NCI-H82 treated with DMSO at 0.1 percent for 48 hours (cell line): Measurements from ENCODE around the gene MRPL9.
"Not testable (repeated sequence)": the region's sequence is repeated elsewhere in the genome, so short reads cannot be mapped to it uniquely, and the experiment has no call there.

Experiments used
- DNase-seq: peaks from one replicate; lab custom pipeline; 2025; ENCODE audit not compliant: unreplicated experiment; lab: John Stamatoyannopoulos, UW

MRPL9 gene

GRCh38 chr1:151787689-151788088 is 24.4 kb upstream of the MRPL9 start:
- DNase-seq, result no peak

- no peak for DNase-seq
These were observed 20.5 kb upstream of the MRPL9 start for GRCh38 chr1:151783796-151784195.

- no peak for DNase-seq
These were observed 19.4 kb upstream of the MRPL9 start for GRCh38 chr1:151782741-151783140.

GRCh38 chr1:151782026-151782425 is 18.7 kb upstream of the MRPL9 start:
- not testable (repeated sequence) for DNase-seq

DNA sequence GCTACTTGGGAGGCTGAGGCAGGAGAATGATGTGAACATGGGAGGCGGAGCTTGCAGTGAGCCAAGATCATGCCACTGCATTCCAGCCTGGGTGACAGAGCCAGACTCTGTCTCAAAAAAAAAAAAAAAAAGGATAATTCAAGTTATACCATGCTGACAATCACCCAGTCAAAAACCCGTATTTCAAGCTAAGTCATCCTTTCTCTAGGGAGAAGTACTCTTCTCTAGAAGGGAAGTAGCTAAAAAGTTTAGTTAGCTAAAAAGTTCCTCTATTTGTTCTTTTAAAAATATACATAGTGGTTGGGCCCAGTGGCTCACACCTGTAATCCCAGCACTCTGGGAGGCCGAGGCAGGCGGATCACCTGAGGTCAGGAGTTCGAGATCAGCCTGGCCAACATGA is 17.4 kb upstream of the MRPL9 start:
- DNase-seq, result not testable (repeated sequence)

DNA sequence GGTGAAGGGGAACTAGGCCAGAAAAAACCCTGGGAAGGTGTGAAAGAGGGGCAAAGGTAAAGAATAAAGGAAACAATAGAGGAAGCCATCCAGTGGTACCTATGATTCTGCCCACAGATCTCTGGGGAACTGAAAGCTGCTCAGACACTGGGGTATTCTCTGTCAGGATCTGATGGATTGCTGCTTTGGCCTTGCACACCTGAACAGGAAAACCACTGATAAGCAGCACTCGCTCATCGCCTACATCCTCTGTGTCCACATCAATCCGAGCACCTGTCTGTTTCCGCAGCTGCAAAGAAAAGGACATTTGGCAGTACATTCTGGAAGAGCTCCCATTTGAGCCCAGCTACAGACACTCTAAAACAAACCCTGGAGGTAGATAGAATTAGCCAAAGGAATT is 16.6 kb upstream of the MRPL9 start:
- DNase-seq, result no peak

DNA sequence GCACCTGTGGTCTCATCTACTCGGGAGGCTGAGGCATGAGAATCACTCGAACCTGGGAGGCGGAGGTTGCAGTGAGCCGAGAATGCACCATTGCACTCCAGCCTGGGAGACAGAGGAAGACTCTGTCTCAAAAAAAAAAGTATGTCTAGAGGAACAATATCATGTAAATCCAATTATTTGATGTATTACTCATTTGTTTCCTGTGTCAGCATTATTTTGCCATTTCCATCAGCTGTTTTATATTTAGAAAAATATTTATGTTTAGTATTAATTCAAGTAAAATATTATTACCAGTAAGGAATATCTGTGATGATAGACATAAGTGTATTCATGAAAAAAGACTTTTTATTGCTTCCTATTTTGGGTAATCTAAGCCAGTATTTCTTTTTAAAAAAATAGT is 14.0 kb upstream of the MRPL9 start:
- no peak for DNase-seq

GRCh38 chr1:151776665-151777062 is 13.4 kb upstream of the MRPL9 start:
- no peak for DNase-seq

- DNase-seq, result no peak
These were observed 12.8 kb upstream of the MRPL9 start for GRCh38 chr1:151775894-151776664.

GRCh38 chr1:151774256-151774922 is 11.1 kb upstream of the MRPL9 start:
- no peak for DNase-seq

DNA sequence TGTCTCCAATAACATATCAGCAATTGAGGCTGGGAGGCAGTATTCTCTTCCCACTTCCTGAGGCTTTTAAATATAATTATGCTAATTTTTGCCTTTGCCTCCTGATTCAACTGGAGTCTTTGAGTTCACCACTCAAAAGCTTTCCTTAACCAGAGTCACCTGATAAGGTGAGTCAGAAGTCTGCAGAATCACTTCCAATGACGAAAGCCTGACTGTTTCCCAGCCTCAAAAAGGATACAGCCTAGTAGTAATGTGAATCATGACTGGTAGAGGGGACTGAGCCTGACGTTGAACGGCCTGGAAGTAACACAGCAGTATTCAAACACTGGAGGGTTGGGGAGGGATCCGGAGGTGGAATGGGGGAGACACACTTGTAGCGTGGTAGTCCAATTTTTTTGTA is 10.4 kb upstream of the MRPL9 start:
- no peak for DNase-seq

- DNase-seq, result not testable (repeated sequence)
These were observed 6.0 kb upstream of the MRPL9 start for GRCh38 chr1:151769270-151769669.

DNA sequence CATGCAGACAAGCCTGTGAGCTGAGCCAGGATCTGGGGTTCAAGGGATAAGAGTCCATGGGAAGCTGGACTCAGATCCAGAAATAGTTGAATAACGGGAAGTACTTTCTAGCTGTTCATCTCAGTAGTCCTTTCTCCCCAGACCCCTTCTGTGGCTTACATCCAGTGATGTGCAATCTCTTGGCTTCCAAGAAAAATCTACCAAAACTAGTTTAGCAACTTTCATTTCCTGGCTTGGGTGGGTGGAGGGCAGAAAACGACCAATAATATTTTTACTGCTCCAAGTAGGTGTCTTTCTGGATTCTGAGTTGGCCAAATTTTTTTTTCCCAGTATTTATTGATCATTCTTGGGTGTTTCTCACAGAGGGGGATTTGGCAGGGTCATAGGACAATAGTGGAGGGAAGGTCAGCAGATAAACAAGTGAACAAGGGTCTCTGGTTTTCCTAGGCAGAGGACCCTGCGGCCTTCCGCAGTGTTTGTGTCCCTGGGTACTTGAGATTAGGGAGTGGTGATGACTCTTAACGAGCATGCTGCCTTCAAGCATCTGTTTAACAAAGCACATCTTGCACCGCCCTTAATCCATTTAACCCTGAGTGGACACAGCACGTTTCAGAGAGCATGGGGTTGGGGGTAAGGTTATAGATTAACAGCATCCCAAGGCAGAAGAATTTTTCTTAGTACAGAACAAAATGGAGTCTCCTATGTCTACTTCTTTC is 5.2 kb upstream of the MRPL9 start:
- not testable (repeated sequence) for DNase-seq

- no peak for DNase-seq
These were observed 694 bp upstream of the MRPL9 start for GRCh38 chr1:151763990-151764389.

DNA sequence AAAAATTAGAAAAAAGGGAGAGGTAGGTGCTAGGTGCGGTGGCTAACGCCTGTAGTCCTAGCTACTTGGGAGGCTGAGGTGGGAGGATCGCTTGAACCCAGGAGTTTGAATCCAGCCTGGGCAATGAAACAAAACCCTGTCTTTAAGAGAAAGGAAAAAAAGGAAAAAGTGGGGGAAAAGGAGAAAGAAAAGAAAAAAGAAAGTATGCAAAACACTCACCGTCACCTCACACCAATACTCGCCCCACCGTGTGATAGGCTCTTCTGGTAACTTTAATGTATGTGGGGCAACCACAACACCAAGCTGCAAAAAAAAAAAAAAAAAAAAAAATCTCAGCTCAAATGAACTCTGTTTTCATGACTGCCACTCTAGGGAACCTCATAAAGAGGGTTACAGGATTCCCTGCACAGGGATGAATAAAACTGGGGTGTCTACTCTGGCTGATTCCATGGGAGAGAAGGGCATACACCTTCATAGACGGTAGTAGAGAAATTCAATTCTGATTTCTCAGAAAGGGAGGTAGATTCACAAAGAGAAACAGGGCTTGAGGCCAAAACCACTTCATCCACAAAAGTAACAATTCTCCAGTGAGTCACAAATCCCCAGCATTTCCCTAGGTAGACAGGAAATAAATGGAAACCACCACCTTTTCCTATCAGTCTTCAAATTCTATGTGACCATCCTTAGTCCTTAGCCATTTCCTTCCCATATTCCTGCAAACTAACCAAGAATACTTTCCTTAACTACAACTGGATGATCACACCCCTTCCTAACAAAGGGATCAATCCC is 2.5 kb downstream of the MRPL9 start:
- DNase-seq, result no peak

- no peak for DNase-seq
These were observed 4.1 kb downstream of the MRPL9 start for GRCh38 chr1:151759241-151759640.

DNA sequence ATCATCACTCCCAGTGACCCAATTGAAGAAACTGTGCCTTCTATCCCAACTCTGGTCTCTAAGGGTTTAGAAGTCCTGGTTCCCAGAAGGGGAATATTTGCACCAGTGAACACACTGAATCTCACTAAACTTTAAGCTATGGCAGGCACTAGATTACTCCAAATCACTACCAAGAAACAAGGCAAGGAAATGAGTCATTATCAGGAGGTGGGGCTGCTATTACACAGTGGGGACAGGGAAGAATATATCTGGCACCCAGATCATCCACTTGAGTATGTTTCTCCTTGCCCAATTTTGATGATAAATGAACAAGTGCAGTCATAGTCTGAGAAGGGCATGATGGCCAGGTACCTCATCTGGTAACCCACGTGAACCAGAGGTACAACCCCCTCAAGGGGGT is 7.0 kb downstream of the MRPL9 start:
- no peak for DNase-seq

DNA sequence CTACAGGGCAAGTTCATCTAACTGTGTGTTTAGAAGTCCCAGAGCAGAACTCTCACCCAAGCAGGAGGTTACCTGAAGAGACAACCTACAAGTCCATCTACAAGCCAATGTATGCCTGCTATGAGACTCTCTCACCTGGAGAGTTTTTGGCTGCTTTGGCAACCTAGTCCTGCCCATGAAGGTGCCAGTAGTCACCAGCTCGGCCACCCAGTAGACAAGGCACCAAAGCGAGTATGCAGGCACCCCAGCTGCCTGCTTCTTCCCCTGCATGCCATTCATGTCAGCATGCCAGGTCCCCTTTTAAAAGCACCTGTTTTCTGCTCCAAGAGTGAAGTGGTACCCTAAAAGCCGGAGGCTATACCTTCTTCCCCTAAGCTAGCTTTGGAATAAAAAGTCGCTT is 21.8 kb downstream of the MRPL9 start:
- DNase-seq, result no peak

- no peak for DNase-seq
These were observed 23.5 kb downstream of the MRPL9 start for GRCh38 chr1:151739590-151740355.

- DNase-seq, result no peak
These were observed 25.8 kb downstream of the MRPL9 start for GRCh38 chr1:151737479-151737878.

- no peak for DNase-seq
These were observed 26.3 kb downstream of the MRPL9 start for GRCh38 chr1:151737026-151737425.
